ENCODE measurements around the gene PIK3CD.

PIK3CD gene

GRCh38 chr1:9651565-9652378 is at the start of gene PIK3CD:
TSS of gene PIK3CD (plus strand) at chr1:9651731. CDS start at chr1:9710456, 58,725 bp downstream.
- DNase-seq (ENCODE audit: low read depth, low spot score): no peak

GRCh38 chr1:9601942-9602793 is 49.4 kb upstream of the PIK3CD start:
- no peak for DNase-seq (ENCODE audit: low read depth, low spot score)

GRCh38 chr1:9602794-9603167 is 48.8 kb upstream of the PIK3CD start:
- no peak for DNase-seq (ENCODE audit: low read depth, low spot score)

GRCh38 chr1:9603307-9603706 is 48.2 kb upstream of the PIK3CD start:
- DNase-seq (ENCODE audit: low read depth, low spot score): no peak

- no peak for DNase-seq (ENCODE audit: low read depth, low spot score)
These were observed 47.5 kb upstream of the PIK3CD start for GRCh38 chr1:9603766-9604753.

- DNase-seq (ENCODE audit: low read depth, low spot score): no peak
These were observed 46.7 kb upstream of the PIK3CD start for GRCh38 chr1:9604836-9605235.

GRCh38 chr1:9605946-9606455 is 45.5 kb upstream of the PIK3CD start:
- DNase-seq (ENCODE audit: low read depth, low spot score): no peak

GRCh38 chr1:9606458-9606857 is 45.1 kb upstream of the PIK3CD start:
- DNase-seq (ENCODE audit: low read depth, low spot score): no peak

GRCh38 chr1:9606948-9607347 is 44.6 kb upstream of the PIK3CD start:
- DNase-seq (ENCODE audit: low read depth, low spot score): no peak

- no peak for DNase-seq (ENCODE audit: low read depth, low spot score)
These were observed 44.2 kb upstream of the PIK3CD start for GRCh38 chr1:9607352-9607751.

- DNase-seq (ENCODE audit: low read depth, low spot score): no peak
These were observed 41.5 kb upstream of the PIK3CD start for GRCh38 chr1:9609998-9610397.

- no peak for DNase-seq (ENCODE audit: low read depth, low spot score)
These were observed 41.0 kb upstream of the PIK3CD start for GRCh38 chr1:9610548-9610947.

GRCh38 chr1:9611716-9612115 is 39.8 kb upstream of the PIK3CD start:
- no peak for DNase-seq (ENCODE audit: low read depth, low spot score)

- no peak for DNase-seq (ENCODE audit: low read depth, low spot score)
These were observed 39.2 kb upstream of the PIK3CD start for GRCh38 chr1:9612162-9612845.

GRCh38 chr1:9612871-9613624 is 38.5 kb upstream of the PIK3CD start:
- no peak for DNase-seq (ENCODE audit: low read depth, low spot score)

- no peak for DNase-seq (ENCODE audit: low read depth, low spot score)
These were observed 37.8 kb upstream of the PIK3CD start for GRCh38 chr1:9613625-9614299.

GRCh38 chr1:9615316-9616063 is 36.0 kb upstream of the PIK3CD start:
- DNase-seq (ENCODE audit: low read depth, low spot score): no peak

GRCh38 chr1:9618909-9619679 is 32.4 kb upstream of the PIK3CD start:
- DNase-seq (ENCODE audit: low read depth, low spot score): no peak

Data from iPS DF 19.7 (cell line).